ENCODE data around the gene ACTR2.
"Not testable (repeated sequence)": the region's sequence is repeated elsewhere in the genome, so short reads cannot be mapped to it uniquely, and the experiment has no call there.

ACTR2 gene

DNA sequence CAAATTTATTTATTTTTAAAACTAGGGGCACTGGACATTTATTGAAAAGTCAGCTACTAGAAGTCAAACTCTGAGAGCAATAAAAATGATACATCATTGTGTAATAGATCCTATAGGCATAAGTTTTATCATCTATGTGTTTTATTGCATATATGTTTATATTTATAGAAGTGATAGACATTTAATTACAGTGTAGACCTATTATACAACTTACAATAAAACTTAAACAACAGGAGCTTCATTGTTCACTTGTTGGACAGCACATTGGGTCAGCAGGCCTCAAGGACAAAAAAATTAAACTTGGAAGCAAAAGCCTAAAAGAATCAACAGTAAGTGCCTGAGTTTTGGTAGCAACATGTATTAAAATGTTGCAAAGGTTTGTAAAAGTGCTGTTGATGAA lies 15.0 kb upstream of the ACTR2 start:
- H3K27me3 ChIP-seq (ENCODE audit: insufficient read depth, low read length) = no peaks in the 10 kb centered on the region
- H3K36me3 ChIP-seq (ENCODE audit: insufficient read depth, low read length) = no peaks in the 10 kb centered on the region
- H3K9me3 ChIP-seq (ENCODE audit: low read length) = no peaks in the 10 kb centered on the region
- no peak overlapping the region for H3K4me3 ChIP-seq (ENCODE audit: low read length)
- no peaks in the 10 kb centered on the region for H3K4me1 ChIP-seq (ENCODE audit: insufficient read depth, low read length)
- H2AFZ ChIP-seq (ENCODE audit: low read depth, low read length) = no peak overlapping the region

DNA sequence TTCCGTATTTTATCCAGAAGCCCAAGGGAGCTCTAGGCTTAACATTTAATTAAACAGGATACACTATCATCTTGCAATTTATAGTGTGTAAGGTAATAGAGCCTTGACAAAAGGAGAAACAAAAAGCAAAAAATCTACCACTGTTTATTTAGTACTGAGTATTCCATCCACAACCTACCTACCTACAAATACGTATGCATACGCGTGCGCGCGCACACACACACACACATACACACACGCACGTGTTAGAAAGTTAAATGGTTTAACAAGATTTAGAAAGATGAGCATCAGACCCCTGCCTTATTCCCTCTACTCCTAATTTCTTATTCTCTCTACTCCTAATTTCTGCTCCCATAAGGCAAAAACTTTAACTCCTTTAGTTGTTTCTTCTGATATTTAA lies 14.6 kb upstream of the ACTR2 start:
- Histone ChIP-seq H3K4me1 (ENCODE audit: insufficient read depth, low read length) (no peaks in the 10 kb centered on the region), H3K4me3 (ENCODE audit: low read length) (no peak overlapping the region), H3K27me3 (ENCODE audit: insufficient read depth, low read length) (no peaks in the 10 kb centered on the region), H3K36me3 (ENCODE audit: insufficient read depth, low read length) (no peaks in the 10 kb centered on the region), H2AFZ (ENCODE audit: low read depth, low read length) (no peak overlapping the region), H3K9me3 (ENCODE audit: low read length) (no peaks in the 10 kb centered on the region)

DNA sequence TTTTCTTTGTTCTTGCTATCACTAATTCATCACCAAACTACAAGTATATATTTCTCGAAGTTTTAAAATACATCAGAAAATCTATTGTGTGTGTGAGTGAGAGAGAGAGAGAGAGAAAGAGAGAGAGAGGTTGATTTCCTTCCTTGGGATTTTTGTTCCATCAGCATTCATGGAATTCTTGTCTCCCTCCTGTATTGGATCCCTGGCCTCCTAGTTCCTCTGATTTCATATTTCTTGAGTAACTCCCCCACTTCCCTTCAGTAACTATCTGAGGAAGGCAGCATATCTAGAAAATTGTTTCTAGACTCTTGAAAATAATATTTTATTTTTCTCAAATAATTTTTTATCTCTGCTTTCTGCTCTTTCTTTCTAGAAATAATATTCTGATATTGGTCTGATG lies 13.3 kb upstream of the ACTR2 start:
- H3K27me3 ChIP-seq (ENCODE audit: insufficient read depth, low read length) = no peaks in the 10 kb centered on the region
- H3K36me3 ChIP-seq (ENCODE audit: insufficient read depth, low read length) = no peaks in the 10 kb centered on the region
- H3K4me3 ChIP-seq (ENCODE audit: low read length) = no peak overlapping the region
- H2AFZ ChIP-seq (ENCODE audit: low read depth, low read length) = no peak overlapping the region
- no peaks in the 10 kb centered on the region for H3K9me3 ChIP-seq (ENCODE audit: low read length)
- no peaks in the 10 kb centered on the region for H3K4me1 ChIP-seq (ENCODE audit: insufficient read depth, low read length)

DNA sequence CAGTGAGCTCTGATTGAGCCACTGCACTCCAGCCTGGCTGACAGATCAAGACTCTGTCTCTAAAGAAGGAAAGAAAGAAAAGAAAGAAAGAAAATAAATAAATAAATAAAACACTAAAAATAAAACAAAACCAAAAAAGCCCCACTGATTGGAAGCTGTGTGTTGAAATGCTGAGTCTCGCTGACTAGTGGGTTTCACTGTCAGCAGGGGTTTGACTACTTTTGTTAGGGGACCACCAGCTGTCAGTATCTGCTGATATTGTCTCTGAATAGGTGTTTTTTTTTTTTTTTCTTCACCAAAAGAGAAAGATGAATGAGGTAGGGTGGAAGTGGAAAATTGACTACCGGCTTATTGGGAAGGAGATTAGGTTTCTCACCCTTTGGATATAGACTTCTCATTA lies 12.8 kb upstream of the ACTR2 start:
- no peak overlapping the region for H2AFZ ChIP-seq (ENCODE audit: low read depth, low read length)
- H3K9me3 ChIP-seq (ENCODE audit: low read length) = no peaks in the 10 kb centered on the region
- no peak overlapping the region for H3K4me3 ChIP-seq (ENCODE audit: low read length)
- no peaks in the 10 kb centered on the region for H3K4me1 ChIP-seq (ENCODE audit: insufficient read depth, low read length)
- H3K27me3 ChIP-seq (ENCODE audit: insufficient read depth, low read length) = no peaks in the 10 kb centered on the region
- no peaks in the 10 kb centered on the region for H3K36me3 ChIP-seq (ENCODE audit: insufficient read depth, low read length)

DNA sequence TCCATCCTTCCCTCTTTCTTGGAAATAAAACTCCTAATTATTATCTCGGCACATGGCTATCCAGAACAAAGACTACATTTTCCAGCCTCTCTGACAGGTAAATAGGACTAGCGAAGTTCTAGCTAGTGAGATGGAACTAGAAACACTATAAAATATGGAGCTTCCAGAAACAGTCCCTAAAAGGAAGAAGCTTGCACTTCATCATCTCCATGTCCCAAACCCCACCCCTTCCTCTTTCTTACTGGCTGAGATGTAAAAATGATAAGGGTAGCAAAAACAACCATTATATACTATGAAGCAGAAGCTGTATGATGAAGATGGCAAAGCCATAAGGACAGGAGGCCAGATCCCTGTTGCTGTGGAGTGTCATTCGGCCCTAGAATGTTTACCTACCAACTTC lies 11.7 kb upstream of the ACTR2 start:
- Histone ChIP-seq H3K27me3 (ENCODE audit: insufficient read depth, low read length) (no peaks in the 10 kb centered on the region), H2AFZ (ENCODE audit: low read depth, low read length) (no peak overlapping the region), H3K36me3 (ENCODE audit: insufficient read depth, low read length) (no peaks in the 10 kb centered on the region), H3K9me3 (ENCODE audit: low read length) (no peaks in the 10 kb centered on the region), H3K4me1 (ENCODE audit: insufficient read depth, low read length) (no peaks in the 10 kb centered on the region), H3K4me3 (ENCODE audit: low read length) (no peak overlapping the region)

DNA sequence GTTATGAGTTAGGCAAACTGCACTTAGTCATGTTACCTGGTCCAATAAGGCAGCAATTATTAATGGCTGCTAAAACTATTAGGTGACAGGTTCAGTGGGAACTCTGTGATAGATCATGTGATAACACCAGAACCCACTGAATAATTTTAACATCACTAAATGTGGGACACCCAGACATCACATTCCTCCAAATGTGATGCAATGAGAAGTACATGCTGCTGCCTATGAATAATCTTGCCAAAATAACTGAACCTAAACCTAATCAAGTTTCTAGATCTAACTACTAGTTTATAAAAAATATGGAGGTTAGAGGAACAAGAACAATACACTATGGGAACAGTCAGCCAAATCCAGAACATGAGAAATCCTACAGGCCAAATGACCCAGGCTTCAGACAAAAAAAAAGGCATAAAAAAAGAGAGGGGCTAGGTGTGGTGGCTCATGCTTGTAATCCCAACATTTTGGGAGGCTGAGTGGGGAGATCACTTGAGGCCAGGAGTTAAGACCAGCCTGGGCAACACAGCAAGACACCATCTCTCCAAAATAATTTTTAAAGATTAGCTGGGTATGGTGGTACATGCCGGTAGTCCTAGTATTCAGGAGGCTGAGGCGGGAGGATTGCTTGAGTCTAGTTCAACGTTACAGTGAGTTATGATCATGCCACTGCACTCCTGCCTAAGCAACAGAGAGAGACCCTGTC lies 7.0 kb upstream of the ACTR2 start:
- Histone ChIP-seq H3K27me3 (ENCODE audit: insufficient read depth, low read length) (no peaks in the 10 kb centered on the region), H3K4me1 (ENCODE audit: insufficient read depth, low read length) (no peaks in the 10 kb centered on the region), H2AFZ (ENCODE audit: low read depth, low read length) (no peak overlapping the region), H3K4me3 (ENCODE audit: low read length) (no peak overlapping the region), H3K36me3 (ENCODE audit: insufficient read depth, low read length) (no peaks in the 10 kb centered on the region), H3K9me3 (ENCODE audit: low read length) (no peaks in the 10 kb centered on the region)

DNA sequence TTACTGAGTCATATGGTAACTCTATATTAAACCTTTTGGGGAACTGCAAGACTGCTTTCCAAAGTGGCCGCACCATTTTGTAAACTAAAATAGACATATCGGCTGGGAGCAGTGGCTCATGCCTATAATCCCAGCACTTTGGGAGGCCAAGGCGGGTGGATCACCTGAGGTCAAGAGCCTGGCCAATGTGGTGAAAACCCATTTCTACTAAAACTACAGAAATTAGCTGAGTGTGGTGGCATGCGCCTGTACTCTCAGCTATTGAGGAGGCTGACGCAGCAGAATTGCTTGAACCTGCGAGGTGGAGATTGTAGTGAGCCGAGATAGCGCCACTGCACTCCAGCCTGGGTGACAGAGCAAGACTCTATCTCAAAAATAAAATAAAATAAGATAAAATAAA lies 6.4 kb upstream of the ACTR2 start:
- H3K9me3 ChIP-seq (ENCODE audit: low read length); H2AFZ ChIP-seq (ENCODE audit: low read depth, low read length); H3K27me3 ChIP-seq (ENCODE audit: insufficient read depth, low read length); H3K4me1 ChIP-seq (ENCODE audit: insufficient read depth, low read length); H3K4me3 ChIP-seq (ENCODE audit: low read length); H3K36me3 ChIP-seq (ENCODE audit: insufficient read depth, low read length): not testable (repeated sequence)

DNA sequence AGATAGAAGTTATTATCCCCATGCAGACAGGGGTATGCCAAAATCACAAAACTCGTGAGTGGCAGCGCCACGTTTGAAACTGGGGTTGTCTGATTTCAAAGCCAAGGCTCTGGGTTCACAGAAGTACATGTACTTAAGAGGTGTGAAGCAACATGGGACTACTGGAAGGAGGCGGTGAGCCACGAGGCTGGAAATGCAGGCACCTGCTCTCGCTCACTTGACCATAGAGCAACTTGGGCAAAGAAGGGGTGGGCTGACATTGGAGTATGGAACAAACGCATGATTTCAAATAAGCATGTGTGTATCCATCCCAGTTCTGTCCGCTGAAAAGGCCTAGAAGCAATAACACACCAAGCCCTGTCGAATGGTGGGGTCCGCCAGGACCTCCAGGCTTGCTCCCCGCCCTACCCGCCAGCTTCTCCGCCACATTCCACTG lies 593 bp upstream of the ACTR2 start:
- H3K27me3 ChIP-seq (ENCODE audit: insufficient read depth, low read length) = no peaks in the 10 kb centered on the region
- peaks cover 10% of the 10 kb centered on the region for H3K4me1 ChIP-seq (ENCODE audit: insufficient read depth, low read length)
- peak overlapping the region; percentile 82 for H3K4me3 ChIP-seq (ENCODE audit: low read length)
- H3K9me3 ChIP-seq (ENCODE audit: low read length) = no peaks in the 10 kb centered on the region
- peak overlapping the region; percentile 54 for H2AFZ ChIP-seq (ENCODE audit: low read depth, low read length)
- peaks cover 2% of the 10 kb centered on the region for H3K36me3 ChIP-seq (ENCODE audit: insufficient read depth, low read length)

DNA sequence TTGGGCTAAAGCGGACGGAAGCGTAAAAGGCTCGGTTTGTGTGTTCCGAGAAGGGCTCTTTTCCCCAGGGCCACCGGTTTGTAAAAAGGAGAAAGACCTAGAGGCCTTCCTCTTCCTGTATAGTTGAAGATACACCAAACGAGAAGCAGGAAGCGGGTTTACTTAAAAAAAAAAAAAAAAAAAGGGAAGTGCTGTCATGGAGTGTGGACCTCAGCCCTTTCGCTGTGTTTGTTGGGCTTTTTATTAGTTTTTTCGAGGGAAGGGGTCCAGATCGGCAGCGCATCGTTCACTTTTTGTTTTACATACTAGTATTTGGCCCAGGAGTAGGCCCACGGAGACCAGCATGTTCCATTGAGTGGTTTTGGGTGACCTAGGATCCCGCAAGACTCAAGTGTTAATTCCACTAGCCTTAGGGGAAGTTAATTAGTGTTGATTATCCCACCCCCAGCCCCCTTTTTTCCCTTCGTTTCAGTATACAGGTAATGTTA lies 676 bp downstream of the ACTR2 start:
- peak overlapping the region; percentile 82 for H3K4me3 ChIP-seq (ENCODE audit: low read length)
- no peaks in the 10 kb centered on the region for H3K27me3 ChIP-seq (ENCODE audit: insufficient read depth, low read length)
- peaks cover 2% of the 10 kb centered on the region for H3K36me3 ChIP-seq (ENCODE audit: insufficient read depth, low read length)
- peaks cover 10% of the 10 kb centered on the region for H3K4me1 ChIP-seq (ENCODE audit: insufficient read depth, low read length)
- peak overlapping the region; percentile 78 for H2AFZ ChIP-seq (ENCODE audit: low read depth, low read length)
- H3K9me3 ChIP-seq (ENCODE audit: low read length) = no peaks in the 10 kb centered on the region

DNA sequence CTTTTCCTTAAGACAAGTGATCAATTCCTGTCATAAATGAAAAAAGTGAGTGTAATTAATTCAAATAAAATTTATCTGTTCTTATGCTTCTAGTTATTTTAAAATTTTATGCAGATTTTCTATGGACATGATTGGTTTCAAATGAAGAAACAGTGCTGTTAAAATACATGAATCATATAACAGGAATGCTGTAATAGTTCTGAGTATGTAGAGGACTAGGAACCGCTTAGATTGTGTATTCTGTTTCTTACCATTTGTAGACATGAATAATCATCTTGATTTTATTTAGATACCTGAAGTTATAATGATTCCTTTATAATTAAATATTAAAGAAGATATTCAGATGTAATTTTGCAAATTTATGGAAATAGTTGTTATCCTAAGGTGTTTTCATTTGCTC lies 3.5 kb downstream of the ACTR2 start:
- Histone ChIP-seq H2AFZ (ENCODE audit: low read depth, low read length) (no peak overlapping the region), H3K4me1 (ENCODE audit: insufficient read depth, low read length) (peaks cover 9% of the 10 kb centered on the region), H3K4me3 (ENCODE audit: low read length) (no peak overlapping the region), H3K36me3 (ENCODE audit: insufficient read depth, low read length) (peaks cover 7% of the 10 kb centered on the region), H3K27me3 (ENCODE audit: insufficient read depth, low read length) (no peaks in the 10 kb centered on the region), H3K9me3 (ENCODE audit: low read length) (no peaks in the 10 kb centered on the region)

DNA sequence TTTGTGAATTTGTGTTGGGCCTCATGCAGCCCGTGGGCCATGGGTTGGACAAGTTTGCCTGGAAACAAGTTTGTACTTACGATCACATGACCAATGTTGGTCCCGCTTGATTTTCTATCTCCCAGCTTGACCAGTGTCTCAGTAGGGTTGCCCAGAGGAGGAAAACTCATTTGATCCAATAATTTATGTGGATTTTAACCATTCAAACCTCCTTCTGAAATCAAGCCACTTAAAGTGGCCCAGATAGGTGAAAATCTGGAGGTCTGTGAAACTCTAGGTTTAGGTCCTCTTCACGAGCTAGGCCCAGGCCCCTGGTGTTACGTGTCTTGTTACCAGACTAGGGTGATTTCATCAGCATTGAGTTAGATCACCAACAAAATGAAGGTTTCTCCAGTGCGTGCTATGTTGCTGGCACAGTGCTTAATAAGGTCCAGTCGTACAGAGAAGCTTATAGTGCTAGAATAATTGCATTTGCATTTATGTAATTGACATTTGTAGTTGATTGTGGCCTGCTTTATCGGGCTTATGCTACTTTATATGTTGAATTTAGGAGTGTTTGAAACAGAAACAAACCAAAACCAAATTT lies 4.4 kb downstream of the ACTR2 start:
- no peaks in the 10 kb centered on the region for H3K27me3 ChIP-seq (ENCODE audit: insufficient read depth, low read length)
- H3K36me3 ChIP-seq (ENCODE audit: insufficient read depth, low read length) = peaks cover 7% of the 10 kb centered on the region
- no peak overlapping the region for H3K4me3 ChIP-seq (ENCODE audit: low read length)
- no peak overlapping the region for H2AFZ ChIP-seq (ENCODE audit: low read depth, low read length)
- peaks cover 2% of the 10 kb centered on the region for H3K4me1 ChIP-seq (ENCODE audit: insufficient read depth, low read length)
- H3K9me3 ChIP-seq (ENCODE audit: low read length) = no peaks in the 10 kb centered on the region

DNA sequence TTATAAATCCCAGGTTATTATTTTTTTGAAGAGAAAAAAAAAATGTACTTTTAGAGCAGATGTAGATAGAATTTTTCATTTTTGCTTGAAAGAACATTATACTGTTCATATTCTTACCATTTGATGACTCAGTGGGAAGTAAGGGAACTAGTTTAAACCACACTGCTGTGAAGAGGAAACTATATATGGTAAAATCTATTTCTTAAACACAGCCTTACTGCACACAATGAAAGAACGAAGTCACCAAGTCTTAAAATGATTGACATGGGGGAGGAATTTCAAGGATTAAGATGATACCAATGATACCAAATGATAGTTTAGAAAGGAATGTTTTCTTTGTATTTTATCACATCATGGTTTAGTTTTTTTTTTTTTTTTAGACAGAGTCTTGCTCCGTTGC lies 5.0 kb downstream of the ACTR2 start:
- H3K36me3 ChIP-seq (ENCODE audit: insufficient read depth, low read length) = peaks cover 7% of the 10 kb centered on the region
- H3K4me3 ChIP-seq (ENCODE audit: low read length) = no peak overlapping the region
- H3K27me3 ChIP-seq (ENCODE audit: insufficient read depth, low read length) = no peaks in the 10 kb centered on the region
- H3K9me3 ChIP-seq (ENCODE audit: low read length) = no peaks in the 10 kb centered on the region
- no peak overlapping the region for H2AFZ ChIP-seq (ENCODE audit: low read depth, low read length)
- no peaks in the 10 kb centered on the region for H3K4me1 ChIP-seq (ENCODE audit: insufficient read depth, low read length)

DNA sequence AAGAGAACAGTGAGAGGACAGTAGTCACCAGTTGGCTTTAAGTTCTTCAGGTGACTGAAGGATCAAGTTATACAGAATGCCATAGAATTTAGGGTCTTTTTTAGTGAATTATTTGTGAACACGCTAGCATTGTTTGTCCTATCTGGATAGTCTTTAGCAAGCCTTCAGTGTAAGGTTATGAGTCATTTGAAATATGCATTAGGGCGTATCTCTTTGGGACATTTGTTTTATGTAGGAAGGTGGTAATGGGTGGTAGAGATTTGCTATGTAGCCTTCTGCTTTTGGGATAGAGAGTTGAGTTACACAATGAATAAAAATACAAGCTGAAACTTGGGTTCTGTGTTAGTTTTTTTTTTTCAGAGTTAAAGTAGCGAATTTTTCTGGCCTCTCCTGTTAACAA lies 13.0 kb downstream of the ACTR2 start:
- H3K27me3 ChIP-seq (ENCODE audit: insufficient read depth, low read length) = no peaks in the 10 kb centered on the region
- H3K4me3 ChIP-seq (ENCODE audit: low read length) = no peak overlapping the region
- peaks cover 33% of the 10 kb centered on the region for H3K36me3 ChIP-seq (ENCODE audit: insufficient read depth, low read length)
- H2AFZ ChIP-seq (ENCODE audit: low read depth, low read length) = no peak overlapping the region
- no peaks in the 10 kb centered on the region for H3K4me1 ChIP-seq (ENCODE audit: insufficient read depth, low read length)
- no peaks in the 10 kb centered on the region for H3K9me3 ChIP-seq (ENCODE audit: low read length)

DNA sequence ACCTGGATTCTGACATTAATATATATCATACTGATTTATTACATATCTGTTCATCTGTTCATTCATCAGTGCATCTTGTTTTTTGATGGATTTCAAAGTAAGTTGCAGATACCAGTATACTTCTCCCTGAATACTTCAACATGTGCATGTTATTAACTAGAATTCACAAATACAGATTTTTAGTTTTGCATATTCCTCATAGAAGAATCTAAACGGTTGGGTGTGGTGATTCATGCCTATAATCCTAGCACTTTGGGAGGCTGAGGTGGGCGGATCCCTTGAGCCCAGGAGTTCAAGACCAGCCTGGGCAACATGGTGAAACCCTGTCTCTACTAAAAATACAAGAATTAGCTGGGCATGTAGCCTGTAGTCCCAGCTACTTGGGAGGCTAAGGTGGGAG lies 16.8 kb downstream of the ACTR2 start:
- not testable (repeated sequence) for H3K4me1 ChIP-seq (ENCODE audit: insufficient read depth, low read length); H3K9me3 ChIP-seq (ENCODE audit: low read length); H3K4me3 ChIP-seq (ENCODE audit: low read length); H2AFZ ChIP-seq (ENCODE audit: low read depth, low read length); H3K27me3 ChIP-seq (ENCODE audit: insufficient read depth, low read length)
- H3K36me3 ChIP-seq (ENCODE audit: insufficient read depth, low read length) = peaks cover 45% of the 10 kb centered on the region
